Right lobe of liver (tissue), 6 donors: ENCODE measurements around the gene MEMO1. TPM values are rescaled to one million over a fixed set of nuclear protein-coding genes. Genes with fewer than 3 reads are reported as not detected.

Experiments
- ATAC-seq, 4 donors: fragments of 200-7000 bp; cut with Tn5 transposase; one replicate each; pipeline ENCODE4 v1.9.1; 2020; ENCODE audit warnings: mild to moderate bottlenecking in 4 of 4, moderate library complexity in 4 of 4
- DNase-seq, 3 donors: peaks; one replicate each; pipeline ENCODE4 v3.0.0-alpha.2; 2020
- H3K27ac ChIP-seq, 3 donors: fragments of 200-600 bp; one replicate each; pipeline ENCODE4 v1.8.0; 2022
- H3K27me3 ChIP-seq, 2 donors: fragments of 200-600 bp; one replicate each; pipeline ENCODE4 v1.8.0; 2022
- H3K36me3 ChIP-seq, 4 donors: fragments of 200-600 bp; sonication (generic) in 1 of 4; one replicate each; pipeline versions ENCODE4 v1.5.1 to v1.8.0; 2017 to 2022; ENCODE audit warnings: control low read depth in 1 of 4
- H3K4me1 ChIP-seq, 4 donors: fragments of 200-600 bp; sonication (generic) in 1 of 4; one replicate each; pipeline versions ENCODE4 v1.5.1 to v1.8.0; 2017 to 2022; ENCODE audit warnings: control low read depth in 1 of 4
- H3K4me3 ChIP-seq, 3 donors: fragments of 200-600 bp; one replicate each; pipeline ENCODE4 v1.8.0; 2022
- H3K9me3 ChIP-seq, 4 donors: fragments of 200-600 bp; sonication (generic) in 1 of 4; one replicate each; pipeline versions ENCODE4 v1.5.1 to v1.8.0; 2017 to 2022; ENCODE audit warnings: control low read depth in 1 of 4
- POLR2A ChIP-seq: fragments of 450-650 bp; IDR thresholded peaks from one replicate; pipeline ENCODE4 v1.6.1; 2017; ENCODE audit warnings: antibody characterized with exemption, mild to moderate bottlenecking
- WGBS: methylation state at CpG from one replicate; pipeline ENCODE4 v1.1.6; 2018; ENCODE audit warnings: low coverage, low lambda C conversion rate; ENCODE audit not compliant: insufficient coverage; ENCODE audit errors: missing lambda C conversion rate; 5-methylcytosine and 5-hydroxymethylcytosine counted together
- intact Hi-C, 2 donors: fragments of 100-400 bp; cut with DNase I; formaldehyde crosslinking; loops; one replicate each; pipeline versions ENCODE4 v1.11.2 to v1.14.1; 2022
- total RNA-seq, 6 experiments: library from RNA; depleted of rRNA in 2 of 6; stranded (reverse); fragments of >200 nt in 2 of 6; fragmentation: NEBNext Ultra II Directional in 3 of 6; extraction: Animal tissue kit (Norgen Biotek cat#: 25700) in 3 of 6; gene quantifications; one replicate each; pipeline versions ENCODE4 v1.1.0 to v1.2.4, GENCODE V29; 2016 to 2023
- TF ChIP-seq, protein P1 (sequence below), 4 donors: fragments of 200-600 bp in 3 of 4; fragments of 450-650 bp in 1 of 4; IDR thresholded peaks; one replicate each; pipeline versions ENCODE4 v1.5.1 to v1.8.0; 2016 to 2022; ENCODE audit warnings: antibody characterized with exemption in 4 of 4, mild to moderate bottlenecking in 2 of 4
- donor health status: DM: no; HTN: yes; CAD: no.
- donor health status: DM: no; HTN: no; CAD: no.
- donor health status: DM: no; HTN: no; CAD: no.
- donor health status: DM: no; HTN: yes; CAD: no.
- donor health status: DM: no; HTN: yes; CAD: no.

Gene MEMO1
- total RNA-seq, 6 experiments from 2014 or later, result 19.6 to 28.0 (median 23.2) TPM

DNA sequence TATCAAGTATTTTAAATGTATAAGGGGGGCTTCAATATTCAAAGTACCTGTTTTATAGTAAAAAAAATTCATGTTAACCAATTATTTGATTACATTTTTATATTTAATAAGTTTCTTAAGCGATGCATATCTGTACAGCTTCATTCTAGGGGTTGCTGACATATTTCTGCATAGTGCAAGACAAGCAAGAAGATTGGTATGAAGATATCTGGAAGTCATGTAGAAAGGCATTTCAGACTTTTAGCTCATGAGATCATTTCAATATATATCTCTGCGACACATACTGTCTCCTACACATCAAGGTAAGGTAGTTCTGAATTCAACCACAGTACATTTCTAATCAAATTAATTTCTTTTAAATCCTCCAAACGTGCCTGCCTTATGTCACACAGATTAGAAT is 73.1 kb downstream of the MEMO1 start:
- 96% methylated on average over 3 of the region's 3 CpGs for WGBS
- Histone ChIP-seq H3K4me1 (no peaks in the 10 kb centered on the region), H3K4me3 (no peak overlapping the region), H3K27me3 (no peaks in the 10 kb centered on the region), H3K9me3 (no peaks in the 10 kb centered on the region), H3K36me3 (no peaks in the 10 kb centered on the region), H3K27ac (no peak overlapping the region)
- no peak for DNase-seq
- intact Hi-C loops, result no loop called here
- ATAC-seq, result no peak
- TF ChIP-seq, protein P1, sequence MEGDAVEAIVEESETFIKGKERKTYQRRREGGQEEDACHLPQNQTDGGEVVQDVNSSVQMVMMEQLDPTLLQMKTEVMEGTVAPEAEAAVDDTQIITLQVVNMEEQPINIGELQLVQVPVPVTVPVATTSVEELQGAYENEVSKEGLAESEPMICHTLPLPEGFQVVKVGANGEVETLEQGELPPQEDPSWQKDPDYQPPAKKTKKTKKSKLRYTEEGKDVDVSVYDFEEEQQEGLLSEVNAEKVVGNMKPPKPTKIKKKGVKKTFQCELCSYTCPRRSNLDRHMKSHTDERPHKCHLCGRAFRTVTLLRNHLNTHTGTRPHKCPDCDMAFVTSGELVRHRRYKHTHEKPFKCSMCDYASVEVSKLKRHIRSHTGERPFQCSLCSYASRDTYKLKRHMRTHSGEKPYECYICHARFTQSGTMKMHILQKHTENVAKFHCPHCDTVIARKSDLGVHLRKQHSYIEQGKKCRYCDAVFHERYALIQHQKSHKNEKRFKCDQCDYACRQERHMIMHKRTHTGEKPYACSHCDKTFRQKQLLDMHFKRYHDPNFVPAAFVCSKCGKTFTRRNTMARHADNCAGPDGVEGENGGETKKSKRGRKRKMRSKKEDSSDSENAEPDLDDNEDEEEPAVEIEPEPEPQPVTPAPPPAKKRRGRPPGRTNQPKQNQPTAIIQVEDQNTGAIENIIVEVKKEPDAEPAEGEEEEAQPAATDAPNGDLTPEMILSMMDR (IDR thresholded peaks at IDR 0.05), result no peak
- TF ChIP-seq POLR2A, result no peak

- H3K36me3 ChIP-seq, result no peaks in the 10 kb centered on the region
- no peaks in the 10 kb centered on the region for H3K9me3 ChIP-seq
- no peaks in the 10 kb centered on the region for H3K4me1 ChIP-seq
- TF ChIP-seq POLR2A, result no peak
- TF ChIP-seq, protein P1 (IDR thresholded peaks at IDR 0.05), result no peak
- DNase-seq (no peak), ATAC-seq (no peak)
- WGBS, result 90% methylated on average over 4 of the region's 4 CpGs
- H3K4me3 ChIP-seq, result no peak overlapping the region
- H3K27me3 ChIP-seq, result no peaks in the 10 kb centered on the region
- intact Hi-C loops, result no loop called here
- H3K27ac ChIP-seq, result no peak overlapping the region
These were observed 75.4 kb downstream of the MEMO1 start for GRCh38 chr2:31935370-31935769.

- no peak for TF ChIP-seq POLR2A
- TF ChIP-seq, protein P1 (IDR thresholded peaks at IDR 0.05), result no peak
- DNase-seq (no peak), ATAC-seq (no peak)
- 89% methylated on average over 2 of the region's 4 CpGs for WGBS
- Histone ChIP-seq H3K9me3 (no peaks in the 10 kb centered on the region), H3K4me3 (no peak overlapping the region), H3K27me3 (no peaks in the 10 kb centered on the region), H3K4me1 (no peaks in the 10 kb centered on the region), H3K27ac (no peak overlapping the region), H3K36me3 (no peaks in the 10 kb centered on the region)
- intact Hi-C loops, result no loop called here
These were observed 77.7 kb downstream of the MEMO1 start for GRCh38 chr2:31933066-31933465.

DNA sequence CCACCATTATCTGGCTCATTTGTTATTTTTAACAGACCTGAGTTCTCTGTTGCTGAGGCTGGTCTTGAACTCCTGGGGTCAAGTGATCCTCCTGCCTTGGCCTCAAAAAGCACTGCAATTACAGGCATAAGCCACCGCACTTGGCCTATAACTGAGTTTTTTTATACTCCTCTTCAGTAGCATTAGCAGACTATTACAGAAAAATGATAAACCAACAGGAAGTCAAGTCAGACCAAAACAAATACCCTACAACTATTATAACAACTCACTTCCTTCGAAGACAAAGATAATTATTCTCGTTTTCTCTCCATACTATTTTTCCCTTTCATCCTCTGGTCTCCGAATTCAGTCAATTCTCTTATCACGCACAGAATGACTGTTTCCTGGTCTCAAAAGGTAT is 78.2 kb downstream of the MEMO1 start:
- Histone ChIP-seq H3K27ac (no peak overlapping the region), H3K36me3 (no peaks in the 10 kb centered on the region), H3K4me1 (no peaks in the 10 kb centered on the region), H3K27me3 (no peaks in the 10 kb centered on the region), H3K9me3 (no peaks in the 10 kb centered on the region), H3K4me3 (no peak overlapping the region)
- DNase-seq (no peak), ATAC-seq (no peak)
- intact Hi-C loops, result no loop called here
- TF ChIP-seq, protein P1 (IDR thresholded peaks at IDR 0.05), result no peak
- no peak for TF ChIP-seq POLR2A
- 51% methylated on average over 5 of the region's 5 CpGs for WGBS

DNA sequence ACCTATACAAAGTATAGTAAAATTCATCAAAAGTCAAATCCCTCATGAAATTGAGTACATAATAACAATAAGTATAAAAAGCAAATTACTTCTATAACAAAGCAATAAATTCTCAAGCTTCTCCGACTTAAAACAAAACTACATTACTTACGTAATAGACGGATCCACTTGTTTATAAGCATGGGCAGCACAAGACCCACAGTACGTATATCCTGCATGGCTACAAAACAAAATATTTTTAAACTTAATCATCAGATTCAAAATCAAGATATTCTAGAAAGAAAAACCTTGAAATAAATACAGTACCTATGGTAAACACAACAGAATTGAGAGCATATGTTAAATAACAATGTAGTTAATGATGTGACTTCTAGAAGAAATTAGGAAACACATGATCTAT is 78.9 kb downstream of the MEMO1 start:
- Histone ChIP-seq H3K9me3 (no peaks in the 10 kb centered on the region), H3K4me3 (no peak overlapping the region), H3K27me3 (no peaks in the 10 kb centered on the region), H3K4me1 (no peaks in the 10 kb centered on the region), H3K36me3 (no peaks in the 10 kb centered on the region), H3K27ac (no peak overlapping the region)
- TF ChIP-seq, protein P1 (IDR thresholded peaks at IDR 0.05), result no peak
- TF ChIP-seq POLR2A, result no peak
- WGBS, result 95% methylated on average over 4 of the region's 4 CpGs
- intact Hi-C loops, result no loop called here
- DNase-seq (no peak), ATAC-seq (no peak)
